ENCODE results near the gene VMO1.

VMO1 gene

GRCh38 chr17:4764595-4764994 lies 21.6 kb downstream of the VMO1 start:
- no peak for DNase-seq (ENCODE audit: low read depth in 1 of 2, low spot score in 1 of 2)

GRCh38 chr17:4759776-4760236 lies 26.4 kb downstream of the VMO1 start:
- no peak for DNase-seq (ENCODE audit: low read depth in 1 of 2, low spot score in 1 of 2)

- DNase-seq (ENCODE audit: low read depth in 1 of 2, low spot score in 1 of 2): no peak
Observed at GRCh38 chr17:4753392-4753791, 32.8 kb downstream of the VMO1 start.

GRCh38 chr17:4751932-4752331 lies 34.2 kb downstream of the VMO1 start:
- no peak for DNase-seq (ENCODE audit: low read depth in 1 of 2, low spot score in 1 of 2)

GRCh38 chr17:4750606-4751005 lies 35.6 kb downstream of the VMO1 start:
- DNase-seq (ENCODE audit: low read depth in 1 of 2, low spot score in 1 of 2): no peak

GRCh38 chr17:4748686-4749085 lies 37.5 kb downstream of the VMO1 start:
- DNase-seq (ENCODE audit: low read depth in 1 of 2, low spot score in 1 of 2): no peak

- no peak for DNase-seq (ENCODE audit: low read depth in 1 of 2, low spot score in 1 of 2)
Observed at GRCh38 chr17:4747847-4748246, 38.3 kb downstream of the VMO1 start.

GRCh38 chr17:4744999-4745969 lies 40.9 kb downstream of the VMO1 start:
- DNase-seq (ENCODE audit: low read depth in 1 of 2, low spot score in 1 of 2): no peak

GRCh38 chr17:4743898-4744297 lies 42.3 kb downstream of the VMO1 start:
- no peak for DNase-seq (ENCODE audit: low read depth in 1 of 2, low spot score in 1 of 2)

GRCh38 chr17:4743216-4743615 lies 42.9 kb downstream of the VMO1 start:
- DNase-seq (ENCODE audit: low read depth in 1 of 2, low spot score in 1 of 2): no peak

GRCh38 chr17:4742629-4743028 lies 43.5 kb downstream of the VMO1 start:
- DNase-seq (ENCODE audit: low read depth in 1 of 2, low spot score in 1 of 2): no peak

- DNase-seq (ENCODE audit: low read depth in 1 of 2, low spot score in 1 of 2): no peak
Observed at GRCh38 chr17:4742133-4742532, 44.0 kb downstream of the VMO1 start.

GRCh38 chr17:4741544-4741943 lies 44.6 kb downstream of the VMO1 start:
- DNase-seq (ENCODE audit: low read depth in 1 of 2, low spot score in 1 of 2): no peak

- no peak for DNase-seq (ENCODE audit: low read depth in 1 of 2, low spot score in 1 of 2)
Observed at GRCh38 chr17:4740584-4740983, 45.6 kb downstream of the VMO1 start.

GRCh38 chr17:4740025-4740351 lies 46.2 kb downstream of the VMO1 start:
- no peak for DNase-seq (ENCODE audit: low read depth in 1 of 2, low spot score in 1 of 2)

GRCh38 chr17:4739122-4740024 lies 46.8 kb downstream of the VMO1 start, which contains the start of the genes CXCL16 and ZMYND15:
TSS of gene CXCL16 (minus strand) at chr17:4739928. CDS start at chr17:4739339, 589 bp downstream.
TSS of gene ZMYND15 (plus strand) at chr17:4739833. CDS start at chr17:4740549, 716 bp downstream.
- DNase-seq (ENCODE audit: low read depth in 1 of 2, low spot score in 1 of 2): no peak

- no peak for DNase-seq (ENCODE audit: low read depth in 1 of 2, low spot score in 1 of 2)
Observed at GRCh38 chr17:4738136-4739121, 47.7 kb downstream of the VMO1 start.

GRCh38 chr17:4735876-4736651 lies 50.1 kb downstream of the VMO1 start:
- no peak for DNase-seq (ENCODE audit: low read depth in 1 of 2, low spot score in 1 of 2)
